Measurements from ENCODE around the gene ANKRD13B.

ANKRD13B gene

DNA sequence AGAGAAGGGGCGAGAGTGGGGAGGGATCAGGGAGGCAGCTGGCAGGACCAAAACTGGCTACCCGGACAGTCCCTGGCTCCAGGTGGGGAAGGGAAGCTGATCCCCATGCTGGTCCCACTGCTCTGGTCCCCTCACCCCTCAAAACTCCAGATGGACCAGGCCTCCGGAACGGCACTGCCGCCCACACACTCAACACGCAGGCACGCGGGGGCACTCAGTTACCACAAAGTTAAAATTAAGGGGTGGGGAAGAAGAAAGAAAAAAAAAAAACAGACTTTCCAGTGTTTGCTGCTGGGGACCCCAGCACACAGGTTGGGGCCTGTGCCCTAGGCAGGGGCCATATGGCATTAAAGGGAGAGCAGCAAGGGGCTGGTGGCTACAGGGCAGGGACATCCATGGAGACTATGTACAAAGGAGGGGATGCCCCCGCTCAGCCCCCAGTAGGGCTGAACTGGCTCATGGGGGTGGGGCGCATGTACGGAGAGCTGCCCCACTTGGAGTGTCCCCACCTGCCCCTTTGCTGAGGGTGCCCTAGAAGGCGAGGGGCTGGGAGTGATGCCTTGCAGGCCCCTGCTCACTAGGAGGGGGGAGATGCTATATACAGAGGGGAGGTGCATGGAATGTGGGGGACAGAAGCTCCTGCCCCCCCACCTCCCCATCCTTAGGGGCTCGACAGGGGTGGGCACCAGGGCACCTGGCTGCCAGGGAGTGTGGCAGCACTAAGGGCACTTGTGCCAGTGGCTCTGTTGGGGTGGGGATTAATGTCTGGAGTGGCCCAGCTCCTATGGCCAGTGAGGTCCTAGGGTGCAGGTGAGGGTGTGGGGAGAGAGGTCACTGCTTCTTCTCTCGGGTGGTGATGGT lies 18.8 kb upstream of the ANKRD13B start (continued):
- TF ChIP-seq, protein P1, sequence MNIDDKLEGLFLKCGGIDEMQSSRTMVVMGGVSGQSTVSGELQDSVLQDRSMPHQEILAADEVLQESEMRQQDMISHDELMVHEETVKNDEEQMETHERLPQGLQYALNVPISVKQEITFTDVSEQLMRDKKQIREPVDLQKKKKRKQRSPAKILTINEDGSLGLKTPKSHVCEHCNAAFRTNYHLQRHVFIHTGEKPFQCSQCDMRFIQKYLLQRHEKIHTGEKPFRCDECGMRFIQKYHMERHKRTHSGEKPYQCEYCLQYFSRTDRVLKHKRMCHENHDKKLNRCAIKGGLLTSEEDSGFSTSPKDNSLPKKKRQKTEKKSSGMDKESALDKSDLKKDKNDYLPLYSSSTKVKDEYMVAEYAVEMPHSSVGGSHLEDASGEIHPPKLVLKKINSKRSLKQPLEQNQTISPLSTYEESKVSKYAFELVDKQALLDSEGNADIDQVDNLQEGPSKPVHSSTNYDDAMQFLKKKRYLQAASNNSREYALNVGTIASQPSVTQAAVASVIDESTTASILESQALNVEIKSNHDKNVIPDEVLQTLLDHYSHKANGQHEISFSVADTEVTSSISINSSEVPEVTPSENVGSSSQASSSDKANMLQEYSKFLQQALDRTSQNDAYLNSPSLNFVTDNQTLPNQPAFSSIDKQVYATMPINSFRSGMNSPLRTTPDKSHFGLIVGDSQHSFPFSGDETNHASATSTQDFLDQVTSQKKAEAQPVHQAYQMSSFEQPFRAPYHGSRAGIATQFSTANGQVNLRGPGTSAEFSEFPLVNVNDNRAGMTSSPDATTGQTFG (tag by site-specific recombination; IDR thresholded peaks at IDR 0.05; ENCODE audit: borderline replicate concordance) = no peak
- no peak for TF ChIP-seq BCL11B (tag by site-specific recombination; IDR thresholded peaks at IDR 0.05; ENCODE audit: low read depth)
- TF ChIP-seq, protein P2, sequence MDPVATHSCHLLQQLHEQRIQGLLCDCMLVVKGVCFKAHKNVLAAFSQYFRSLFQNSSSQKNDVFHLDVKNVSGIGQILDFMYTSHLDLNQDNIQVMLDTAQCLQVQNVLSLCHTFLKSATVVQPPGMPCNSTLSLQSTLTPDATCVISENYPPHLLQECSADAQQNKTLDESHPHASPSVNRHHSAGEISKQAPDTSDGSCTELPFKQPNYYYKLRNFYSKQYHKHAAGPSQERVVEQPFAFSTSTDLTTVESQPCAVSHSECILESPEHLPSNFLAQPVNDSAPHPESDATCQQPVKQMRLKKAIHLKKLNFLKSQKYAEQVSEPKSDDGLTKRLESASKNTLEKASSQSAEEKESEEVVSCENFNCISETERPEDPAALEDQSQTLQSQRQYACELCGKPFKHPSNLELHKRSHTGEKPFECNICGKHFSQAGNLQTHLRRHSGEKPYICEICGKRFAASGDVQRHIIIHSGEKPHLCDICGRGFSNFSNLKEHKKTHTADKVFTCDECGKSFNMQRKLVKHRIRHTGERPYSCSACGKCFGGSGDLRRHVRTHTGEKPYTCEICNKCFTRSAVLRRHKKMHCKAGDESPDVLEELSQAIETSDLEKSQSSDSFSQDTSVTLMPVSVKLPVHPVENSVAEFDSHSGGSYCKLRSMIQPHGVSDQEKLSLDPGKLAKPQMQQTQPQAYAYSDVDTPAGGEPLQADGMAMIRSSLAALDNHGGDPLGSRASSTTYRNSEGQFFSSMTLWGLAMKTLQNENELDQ (tag by site-specific recombination; IDR thresholded peaks at IDR 0.05; ENCODE audit: low read depth) = no peak
- TF ChIP-seq ZXDB (tag by site-specific recombination; IDR thresholded peaks at IDR 0.05) = no peak
- no peak for TF ChIP-seq ZNF48 (tag by site-specific recombination; IDR thresholded peaks at IDR 0.05)
- TF ChIP-seq ZNF677 (tag by site-specific recombination; IDR thresholded peaks at IDR 0.05) = no peak
- TF ChIP-seq, protein P3, sequence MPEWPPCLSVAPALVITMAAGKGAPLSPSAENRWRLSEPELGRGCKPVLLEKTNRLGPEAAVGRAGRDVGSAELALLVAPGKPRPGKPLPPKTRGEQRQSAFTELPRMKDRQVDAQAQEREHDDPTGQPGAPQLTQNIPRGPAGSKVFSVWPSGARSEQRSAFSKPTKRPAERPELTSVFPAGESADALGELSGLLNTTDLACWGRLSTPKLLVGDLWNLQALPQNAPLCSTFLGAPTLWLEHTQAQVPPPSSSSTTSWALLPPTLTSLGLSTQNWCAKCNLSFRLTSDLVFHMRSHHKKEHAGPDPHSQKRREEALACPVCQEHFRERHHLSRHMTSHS (tag by site-specific recombination; IDR thresholded peaks at IDR 0.05) = no peak
- no peak for TF ChIP-seq FEZF1 (tag by site-specific recombination; IDR thresholded peaks at IDR 0.05)
- no peak for TF ChIP-seq ZNF623 (tag by site-specific recombination; IDR thresholded peaks at IDR 0.05)
- no peak for TF ChIP-seq ZSCAN16 (tag by site-specific recombination; IDR thresholded peaks at IDR 0.05)
- TF ChIP-seq, protein P4, sequence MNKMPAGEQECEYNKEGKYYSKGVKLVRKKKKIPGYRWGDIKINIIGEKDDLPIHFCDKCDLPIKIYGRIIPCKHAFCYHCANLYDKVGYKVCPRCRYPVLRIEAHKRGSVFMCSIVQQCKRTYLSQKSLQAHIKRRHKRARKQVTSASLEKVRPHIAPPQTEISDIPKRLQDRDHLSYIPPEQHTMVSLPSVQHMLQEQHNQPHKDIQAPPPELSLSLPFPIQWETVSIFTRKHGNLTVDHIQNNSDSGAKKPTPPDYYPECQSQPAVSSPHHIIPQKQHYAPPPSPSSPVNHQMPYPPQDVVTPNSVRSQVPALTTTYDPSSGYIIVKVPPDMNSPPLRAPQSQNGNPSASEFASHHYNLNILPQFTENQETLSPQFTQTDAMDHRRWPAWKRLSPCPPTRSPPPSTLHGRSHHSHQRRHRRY (tag by site-specific recombination; IDR thresholded peaks at IDR 0.05) = no peak
- TF ChIP-seq ZFP41 (tag by site-specific recombination; IDR thresholded peaks at IDR 0.05; ENCODE audit: borderline replicate concordance) = no peak
- TF ChIP-seq ZFP37 (tag by site-specific recombination; IDR thresholded peaks at IDR 0.05) = no peak
- peak; percentile 45; the same call in 1 of the 2 replicates for TF ChIP-seq GLIS2 (tag by site-specific recombination; IDR thresholded peaks at IDR 0.05)

DNA sequence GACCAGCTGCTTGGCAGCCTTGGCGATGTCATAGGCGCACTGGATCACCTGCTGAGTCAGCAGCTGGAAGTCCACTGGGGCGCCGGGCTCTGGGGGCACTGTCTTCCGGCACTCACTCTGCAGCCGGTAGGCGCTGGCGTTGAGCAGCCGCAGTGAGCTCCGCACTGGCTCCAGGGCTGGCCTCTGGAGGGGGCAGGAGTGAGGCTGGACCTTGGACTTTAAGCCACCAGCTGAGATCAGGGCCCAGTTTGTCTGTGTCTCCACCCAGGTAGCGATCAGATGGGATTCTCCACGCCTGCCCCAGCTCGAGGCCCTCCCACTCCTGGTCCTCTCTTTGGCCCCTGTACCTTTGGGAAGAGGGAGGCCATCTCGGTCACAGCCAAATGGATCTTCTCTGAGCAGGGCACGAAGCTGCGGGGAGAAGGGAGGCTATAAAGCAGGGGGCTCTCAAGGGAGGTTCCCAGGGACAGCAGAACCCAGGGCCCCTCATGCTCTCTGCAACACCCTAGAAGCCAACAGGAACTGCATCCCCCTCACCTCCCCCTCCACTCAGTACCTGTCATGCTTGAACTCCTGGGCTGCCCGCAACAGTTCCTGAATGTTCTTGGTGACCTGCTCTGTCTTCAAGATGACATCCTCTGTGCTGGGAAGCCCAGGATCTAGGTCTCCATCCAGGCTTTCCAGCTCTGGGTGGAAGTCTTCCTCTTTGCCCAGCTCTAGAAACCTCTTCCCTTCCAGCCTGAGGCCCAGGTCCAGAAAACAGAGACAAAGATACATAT lies 18.0 kb upstream of the ANKRD13B start:
- no peak overlapping the region for H3K4me3 ChIP-seq (ENCODE audit: low read depth, low read length)
- CTCF ChIA-PET = interaction anchor here (0.6 to 1.0 kb wide), 5 partner anchors 65 to 285 kb away, joined by 3 to 6 read pairs (median 3); no protein-coding TSS in a partner anchor
- peaks cover 9 to 91% of the 10 kb centered on the region in 2 experiments for H3K36me3 ChIP-seq (ENCODE audit: control insufficient read depth in 2 of 2, insufficient read depth in 1 of 2, low read length in 2 of 2)
- H3K4me1 ChIP-seq (ENCODE audit: control insufficient read depth, insufficient read depth, low read length) = no peaks in the 10 kb centered on the region
- TF ChIP-seq ZNF501 (tag by site-specific recombination; IDR thresholded peaks at IDR 0.05) (no peak), ZNF404 (tag by site-specific recombination; IDR thresholded peaks at IDR 0.05) (no peak), PRDM1 (tag by site-specific recombination; IDR thresholded peaks at IDR 0.05) (no peak), KLF9 (tag by site-specific recombination; IDR thresholded peaks at IDR 0.05; ENCODE audit: low read depth) (no peak), ZIC2 (tag by site-specific recombination; IDR thresholded peaks at IDR 0.05) (peak; percentile 49)
- TF ChIP-seq, protein P5, sequence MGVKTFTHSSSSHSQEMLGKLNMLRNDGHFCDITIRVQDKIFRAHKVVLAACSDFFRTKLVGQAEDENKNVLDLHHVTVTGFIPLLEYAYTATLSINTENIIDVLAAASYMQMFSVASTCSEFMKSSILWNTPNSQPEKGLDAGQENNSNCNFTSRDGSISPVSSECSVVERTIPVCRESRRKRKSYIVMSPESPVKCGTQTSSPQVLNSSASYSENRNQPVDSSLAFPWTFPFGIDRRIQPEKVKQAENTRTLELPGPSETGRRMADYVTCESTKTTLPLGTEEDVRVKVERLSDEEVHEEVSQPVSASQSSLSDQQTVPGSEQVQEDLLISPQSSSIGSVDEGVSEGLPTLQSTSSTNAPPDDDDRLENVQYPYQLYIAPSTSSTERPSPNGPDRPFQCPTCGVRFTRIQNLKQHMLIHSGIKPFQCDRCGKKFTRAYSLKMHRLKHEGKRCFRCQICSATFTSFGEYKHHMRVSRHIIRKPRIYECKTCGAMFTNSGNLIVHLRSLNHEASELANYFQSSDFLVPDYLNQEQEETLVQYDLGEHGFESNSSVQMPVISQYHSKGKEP (tag by site-specific recombination; IDR thresholded peaks at IDR 0.05) = no peak
- POLR2A ChIA-PET = interaction anchor here (0.5 to 2.7 kb wide), 6 partner anchors 10 to 268 kb away, joined by 3 to 11 read pairs (median 4); partner anchors contain the start of gene ANKRD13B
- no peak overlapping the region for H3K27ac ChIP-seq (ENCODE audit: extremely low read depth, low read depth, low read length)
- no peaks in the 10 kb centered on the region for H3K9me3 ChIP-seq (ENCODE audit: control insufficient read depth, insufficient read depth, low read depth, low read length)
